Stimulated activated naive CD8-positive, alpha-beta T cell treated with anti-CD3 and anti-CD28 coated beads, Interleukin-15, Interleukin-2, amounts not matched to agents 100 ng/mL and 50 ng/mL, for 24 hours (primary cell): ENCODE results near the gene CCDC171.

Source experiments
- H3K27ac Mint-ChIP-seq: one replicate; pipeline ENCODE4 v1.8.0; 2021; ENCODE audit warnings: mild to moderate bottlenecking, mixed read lengths
- H3K27me3 Mint-ChIP-seq: one replicate; pipeline ENCODE4 v1.8.0; 2021; ENCODE audit warnings: mixed read lengths
- H3K36me3 Mint-ChIP-seq: one replicate; pipeline ENCODE4 v1.8.0; 2021; ENCODE audit warnings: low read depth, mixed read lengths
- H3K4me1 Mint-ChIP-seq: one replicate; pipeline ENCODE4 v1.8.0; 2021; ENCODE audit warnings: low read depth, mixed read lengths
- H3K4me3 Mint-ChIP-seq: one replicate; pipeline ENCODE4 v1.8.0; 2021; ENCODE audit warnings: mild to moderate bottlenecking, mixed read lengths
- H3K9me3 Mint-ChIP-seq: one replicate; pipeline ENCODE4 v1.8.0; 2021; ENCODE audit warnings: mixed read lengths

Gene CCDC171

GRCh38 chr9:15882883-15883282 lies 330.0 kb downstream of the CCDC171 start:
- no peak overlapping the region for H3K27ac Mint-ChIP-seq
- no peak overlapping the region for H3K4me3 Mint-ChIP-seq
- no peaks in the 10 kb centered on the region for H3K9me3 Mint-ChIP-seq
- H3K27me3 Mint-ChIP-seq = no peaks in the 10 kb centered on the region
- no peaks in the 10 kb centered on the region for H3K4me1 Mint-ChIP-seq
- H3K36me3 Mint-ChIP-seq = no peaks in the 10 kb centered on the region

GRCh38 chr9:15885464-15885863 lies 332.6 kb downstream of the CCDC171 start:
- no peak overlapping the region for H3K4me3 Mint-ChIP-seq
- no peak overlapping the region for H3K27ac Mint-ChIP-seq
- no peaks in the 10 kb centered on the region for H3K4me1 Mint-ChIP-seq
- H3K9me3 Mint-ChIP-seq = no peaks in the 10 kb centered on the region
- H3K27me3 Mint-ChIP-seq = no peaks in the 10 kb centered on the region
- H3K36me3 Mint-ChIP-seq = no peaks in the 10 kb centered on the region

GRCh38 chr9:15889555-15889954 lies 336.7 kb downstream of the CCDC171 start:
- no peaks in the 10 kb centered on the region for H3K4me1 Mint-ChIP-seq
- H3K36me3 Mint-ChIP-seq = peaks cover 5% of the 10 kb centered on the region
- no peaks in the 10 kb centered on the region for H3K27me3 Mint-ChIP-seq
- H3K4me3 Mint-ChIP-seq = no peak overlapping the region
- H3K9me3 Mint-ChIP-seq = peaks cover 8% of the 10 kb centered on the region
- H3K27ac Mint-ChIP-seq = no peak overlapping the region

DNA sequence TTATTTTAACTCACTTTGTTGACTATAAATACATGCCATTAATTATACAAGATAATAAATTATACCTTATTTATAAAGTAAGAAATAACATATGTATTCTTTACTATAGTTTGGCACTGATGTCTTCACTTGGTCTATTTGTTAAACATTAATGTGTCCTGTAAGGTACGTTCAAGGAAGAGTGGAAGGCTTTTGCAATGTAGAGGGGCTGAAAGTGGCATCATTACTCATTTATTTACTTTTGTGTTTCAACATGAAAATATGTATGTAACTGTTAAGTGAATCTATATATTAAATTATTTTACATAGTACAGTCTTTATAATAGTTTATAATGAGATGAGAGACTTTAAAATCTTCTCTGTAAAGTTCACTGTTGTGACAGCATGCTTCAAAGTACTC lies 348.7 kb downstream of the CCDC171 start:
- Mint-ChIP-seq H3K36me3 (no peaks in the 10 kb centered on the region), H3K27me3 (no peaks in the 10 kb centered on the region), H3K27ac (no peak overlapping the region), H3K4me3 (no peak overlapping the region), H3K4me1 (no peaks in the 10 kb centered on the region), H3K9me3 (peaks cover 14% of the 10 kb centered on the region)

DNA sequence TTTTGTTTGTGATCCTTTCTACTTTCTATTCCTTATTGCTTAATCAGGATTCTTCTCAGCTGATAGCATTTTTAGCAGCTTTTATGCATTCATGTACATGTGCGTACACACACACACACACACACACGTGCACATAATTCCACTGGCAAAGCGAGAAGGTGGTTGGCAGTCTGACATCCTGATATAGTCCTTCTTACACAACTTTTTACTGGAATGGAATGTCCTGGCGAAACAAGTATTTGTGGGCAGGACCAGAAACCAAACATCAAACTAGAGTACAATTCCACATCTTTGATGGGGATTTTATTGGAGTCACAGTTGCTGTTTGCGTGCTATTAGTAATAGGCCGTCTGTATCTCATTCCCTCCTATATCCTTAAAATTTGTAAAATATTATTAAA lies 356.5 kb downstream of the CCDC171 start:
- H3K4me1 Mint-ChIP-seq = no peaks in the 10 kb centered on the region
- H3K27ac Mint-ChIP-seq = no peak overlapping the region
- no peaks in the 10 kb centered on the region for H3K36me3 Mint-ChIP-seq

DNA sequence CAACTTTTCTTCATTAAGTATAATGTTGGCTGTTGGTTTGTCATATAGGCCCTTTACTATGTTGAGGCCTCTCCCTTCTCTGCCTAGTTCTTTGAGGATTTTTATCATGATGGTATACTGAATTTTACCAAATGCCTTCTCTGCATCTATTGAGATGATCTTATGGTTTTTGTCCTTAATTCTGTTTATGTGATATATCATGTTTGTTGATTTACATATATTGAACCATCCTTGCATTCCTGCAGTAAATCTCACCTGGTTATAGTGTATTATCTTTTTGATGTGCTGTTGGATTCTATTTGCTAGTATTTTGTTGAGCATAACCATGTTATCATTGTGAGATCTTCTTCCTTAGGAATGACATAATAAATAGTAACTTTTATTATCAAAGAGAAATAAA lies 362.9 kb downstream of the CCDC171 start:
- no peak overlapping the region for H3K27ac Mint-ChIP-seq
- no peaks in the 10 kb centered on the region for H3K27me3 Mint-ChIP-seq
- H3K4me3 Mint-ChIP-seq = no peak overlapping the region
- peaks cover 7% of the 10 kb centered on the region for H3K36me3 Mint-ChIP-seq
- peaks cover 21% of the 10 kb centered on the region for H3K9me3 Mint-ChIP-seq
- H3K4me1 Mint-ChIP-seq = no peaks in the 10 kb centered on the region

More for the DNA sequence above, 356.5 kb downstream of the CCDC171 start:
- Mint-ChIP-seq H3K4me3 (no peak overlapping the region), H3K27me3 (no peaks in the 10 kb centered on the region), H3K9me3 (peaks cover 31% of the 10 kb centered on the region)

GRCh38 chr9:15927161-15927560 lies 374.3 kb downstream of the CCDC171 start:
- Mint-ChIP-seq H3K4me3 (no peak overlapping the region), H3K4me1 (no peaks in the 10 kb centered on the region), H3K9me3 (peaks cover 6% of the 10 kb centered on the region), H3K27ac (no peak overlapping the region), H3K27me3 (no peaks in the 10 kb centered on the region), H3K36me3 (no peaks in the 10 kb centered on the region)

DNA sequence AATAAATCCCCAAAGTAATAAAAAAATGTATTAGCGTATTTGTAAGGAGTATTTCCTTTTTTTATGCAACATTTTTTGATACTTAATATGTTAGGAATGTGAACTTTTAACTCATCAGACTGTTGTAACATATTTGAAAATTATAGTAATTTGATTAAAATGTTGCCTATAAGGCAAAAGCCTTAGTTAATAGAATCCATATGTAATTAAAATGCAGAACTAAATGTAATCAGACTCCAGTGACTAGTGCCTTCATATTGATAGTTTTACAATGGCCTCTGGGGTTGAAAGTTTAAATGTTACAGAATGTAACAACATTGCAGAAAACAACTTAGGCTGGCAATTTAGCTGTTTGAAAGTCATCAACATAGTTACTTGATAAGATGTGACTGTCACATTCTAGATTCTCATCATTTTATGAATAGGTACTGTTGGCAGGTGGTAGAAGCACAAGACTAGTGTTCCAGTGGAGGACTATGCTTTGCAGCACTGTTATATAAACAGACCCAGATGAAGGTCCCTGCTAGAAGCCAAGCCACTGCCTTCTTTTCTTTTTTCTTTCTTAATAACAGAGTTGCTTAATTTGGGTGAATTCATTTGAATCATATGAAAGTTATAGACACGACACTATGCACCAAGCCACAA lies 382.9 kb downstream of the CCDC171 start:
- no peak overlapping the region for H3K4me3 Mint-ChIP-seq
- H3K27me3 Mint-ChIP-seq = no peaks in the 10 kb centered on the region
- H3K27ac Mint-ChIP-seq = no peak overlapping the region
- H3K9me3 Mint-ChIP-seq = peaks cover 11% of the 10 kb centered on the region
- no peaks in the 10 kb centered on the region for H3K4me1 Mint-ChIP-seq
- no peaks in the 10 kb centered on the region for H3K36me3 Mint-ChIP-seq

GRCh38 chr9:15936306-15936921 lies 383.6 kb downstream of the CCDC171 start:
- Mint-ChIP-seq H3K27ac (no peak overlapping the region), H3K27me3 (no peaks in the 10 kb centered on the region), H3K36me3 (no peaks in the 10 kb centered on the region), H3K4me1 (no peaks in the 10 kb centered on the region), H3K9me3 (peaks cover 10% of the 10 kb centered on the region), H3K4me3 (no peak overlapping the region)

DNA sequence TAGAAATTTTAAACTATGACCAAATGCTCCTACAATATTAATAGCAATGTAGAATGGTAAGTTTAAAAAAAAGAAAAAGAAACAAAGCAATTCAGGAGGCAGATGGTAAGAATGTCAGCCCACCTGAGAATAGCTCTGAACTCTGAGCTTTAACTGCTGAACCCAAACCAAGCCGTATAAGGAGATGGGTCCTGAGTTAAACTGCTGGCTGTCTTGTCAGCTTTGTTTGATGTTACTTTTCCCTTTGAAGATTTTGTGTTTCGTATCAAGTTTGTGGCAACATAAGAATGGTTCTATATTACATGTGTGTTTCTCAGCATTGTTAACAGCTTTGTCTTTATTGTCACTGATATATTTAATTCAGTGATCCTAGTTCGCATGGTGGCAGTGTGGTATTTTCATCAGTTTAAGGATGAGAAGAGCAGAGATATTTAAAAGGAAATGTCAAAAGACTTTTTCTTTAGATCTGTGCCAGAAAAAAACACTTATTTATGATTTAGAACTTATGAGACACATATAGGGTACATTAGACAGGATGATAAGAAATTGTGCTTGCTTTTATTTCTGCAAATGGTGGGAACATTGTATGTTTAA lies 390.1 kb downstream of the CCDC171 start:
- Mint-ChIP-seq H3K4me3 (no peak overlapping the region), H3K27ac (no peak overlapping the region), H3K27me3 (no peaks in the 10 kb centered on the region), H3K4me1 (no peaks in the 10 kb centered on the region), H3K9me3 (peaks cover 7% of the 10 kb centered on the region), H3K36me3 (no peaks in the 10 kb centered on the region)

DNA sequence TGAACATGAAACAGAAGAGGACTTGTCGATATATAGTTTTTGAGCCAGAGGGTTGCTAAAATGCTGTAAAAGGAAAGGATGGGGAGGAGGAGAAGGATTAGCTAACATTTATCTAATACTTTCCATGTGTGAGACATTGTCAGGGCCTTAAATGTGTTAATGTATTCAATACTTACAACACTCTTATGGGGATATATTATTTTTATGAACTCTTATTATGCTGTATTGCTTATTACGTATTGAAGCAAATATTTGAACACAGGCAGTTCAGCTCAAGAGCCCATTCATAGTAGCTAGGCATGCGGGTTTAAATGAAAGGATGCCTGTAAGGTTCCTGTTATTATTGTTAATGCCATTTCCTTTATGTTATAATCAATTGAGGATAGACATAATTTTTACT lies 391.5 kb downstream of the CCDC171 start:
- Mint-ChIP-seq H3K4me3 (no peak overlapping the region), H3K36me3 (no peaks in the 10 kb centered on the region), H3K27me3 (no peaks in the 10 kb centered on the region), H3K4me1 (no peaks in the 10 kb centered on the region), H3K9me3 (peaks cover 7% of the 10 kb centered on the region), H3K27ac (no peak overlapping the region)

- Mint-ChIP-seq H3K4me1 (no peaks in the 10 kb centered on the region), H3K27ac (no peak overlapping the region), H3K9me3 (peaks cover 6% of the 10 kb centered on the region), H3K4me3 (no peak overlapping the region), H3K36me3 (no peaks in the 10 kb centered on the region), H3K27me3 (no peaks in the 10 kb centered on the region)
These were observed 406.8 kb downstream of the CCDC171 start for GRCh38 chr9:15959663-15960062.

GRCh38 chr9:15961217-15961616 lies 408.4 kb downstream of the CCDC171 start:
- H3K36me3 Mint-ChIP-seq = no peaks in the 10 kb centered on the region
- H3K9me3 Mint-ChIP-seq = no peaks in the 10 kb centered on the region
- no peaks in the 10 kb centered on the region for H3K4me1 Mint-ChIP-seq
- H3K27me3 Mint-ChIP-seq = no peaks in the 10 kb centered on the region
- no peak overlapping the region for H3K27ac Mint-ChIP-seq
- no peak overlapping the region for H3K4me3 Mint-ChIP-seq

DNA sequence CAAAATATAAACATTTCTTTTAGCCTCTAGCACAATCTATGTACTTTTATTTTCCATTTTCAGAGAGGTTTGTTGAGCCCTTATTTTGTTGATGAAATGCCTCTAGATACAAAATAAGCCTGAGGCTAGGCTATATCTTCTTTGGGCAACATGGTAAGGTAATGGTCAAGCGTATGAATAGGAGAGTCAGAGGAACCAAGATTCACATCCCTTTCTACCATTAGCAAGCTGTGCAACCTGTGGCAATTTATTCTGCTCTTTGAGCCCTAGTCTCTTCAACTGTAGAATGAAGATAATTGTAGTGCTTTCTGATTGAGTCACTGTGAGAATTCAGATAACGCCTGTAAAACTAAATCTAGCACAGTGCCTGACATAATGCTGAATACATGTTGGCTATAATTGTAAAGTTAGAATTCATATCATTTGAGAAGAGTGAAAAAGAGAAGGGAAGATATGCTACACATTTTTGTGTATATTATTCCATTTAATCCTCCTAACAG lies 412.5 kb downstream of the CCDC171 start:
- Mint-ChIP-seq H3K27me3 (no peaks in the 10 kb centered on the region), H3K9me3 (no peaks in the 10 kb centered on the region), H3K36me3 (no peaks in the 10 kb centered on the region), H3K4me3 (no peak overlapping the region), H3K4me1 (no peaks in the 10 kb centered on the region), H3K27ac (no peak overlapping the region)

- Mint-ChIP-seq H3K9me3 (no peaks in the 10 kb centered on the region), H3K27me3 (no peaks in the 10 kb centered on the region), H3K27ac (no peak overlapping the region), H3K4me1 (no peaks in the 10 kb centered on the region), H3K4me3 (no peak overlapping the region), H3K36me3 (no peaks in the 10 kb centered on the region)
These were observed 413.6 kb downstream of the CCDC171 start for GRCh38 chr9:15966471-15966870.
